ENCODE data around the gene OR7C1. TPM values are rescaled to one million over a fixed set of nuclear protein-coding genes. Genes with fewer than 3 reads are reported as not detected.

OR7C1 gene
- total RNA-seq, 1 donor from 2014 or later, result not detected

Other genes starting within 250 kb of the OR7C1 start
- not detected for gene ADGRE3, start 160.3 kb downstream of the OR7C1 start, total RNA-seq (ENCODE audit: unreplicated experiment)
- 17.5 TPM for gene ZNF333, start 145.1 kb downstream of the OR7C1 start, total RNA-seq (ENCODE audit: unreplicated experiment)
- 1.2 TPM for gene ADGRE2, start 56.6 kb downstream of the OR7C1 start, total RNA-seq (ENCODE audit: unreplicated experiment)
- not detected for gene OR7A5, start within 50 bp of the OR7C1 start, total RNA-seq (ENCODE audit: unreplicated experiment)
- gene OR7A10, start 13.7 kb upstream of the OR7C1 start, total RNA-seq (ENCODE audit: unreplicated experiment), result not detected
- not detected for gene OR7A17, start 50.9 kb upstream of the OR7C1 start, total RNA-seq (ENCODE audit: unreplicated experiment)
- gene OR7C2, start 106.3 kb upstream of the OR7C1 start, total RNA-seq (ENCODE audit: unreplicated experiment), result not detected
- gene SLC1A6, start 144.7 kb upstream of the OR7C1 start, total RNA-seq (ENCODE audit: unreplicated experiment), result 8.3 TPM
- not detected for gene CASP14, start 214.3 kb upstream of the OR7C1 start, total RNA-seq (ENCODE audit: unreplicated experiment)
- gene OR1I1, start 247.0 kb upstream of the OR7C1 start, total RNA-seq (ENCODE audit: unreplicated experiment), result not detected

Data from endothelial cell (in vitro differentiated cells).